GM10847 (cell line): ENCODE results near the gene OXTR.

Source experiments
- POLR2A ChIP-seq: IDR thresholded peaks from 2 replicates; pipeline ENCODE4 v1.6.1; 2011; ENCODE audit not compliant: insufficient read length; ENCODE audit errors: extremely low read depth

OXTR gene

DNA sequence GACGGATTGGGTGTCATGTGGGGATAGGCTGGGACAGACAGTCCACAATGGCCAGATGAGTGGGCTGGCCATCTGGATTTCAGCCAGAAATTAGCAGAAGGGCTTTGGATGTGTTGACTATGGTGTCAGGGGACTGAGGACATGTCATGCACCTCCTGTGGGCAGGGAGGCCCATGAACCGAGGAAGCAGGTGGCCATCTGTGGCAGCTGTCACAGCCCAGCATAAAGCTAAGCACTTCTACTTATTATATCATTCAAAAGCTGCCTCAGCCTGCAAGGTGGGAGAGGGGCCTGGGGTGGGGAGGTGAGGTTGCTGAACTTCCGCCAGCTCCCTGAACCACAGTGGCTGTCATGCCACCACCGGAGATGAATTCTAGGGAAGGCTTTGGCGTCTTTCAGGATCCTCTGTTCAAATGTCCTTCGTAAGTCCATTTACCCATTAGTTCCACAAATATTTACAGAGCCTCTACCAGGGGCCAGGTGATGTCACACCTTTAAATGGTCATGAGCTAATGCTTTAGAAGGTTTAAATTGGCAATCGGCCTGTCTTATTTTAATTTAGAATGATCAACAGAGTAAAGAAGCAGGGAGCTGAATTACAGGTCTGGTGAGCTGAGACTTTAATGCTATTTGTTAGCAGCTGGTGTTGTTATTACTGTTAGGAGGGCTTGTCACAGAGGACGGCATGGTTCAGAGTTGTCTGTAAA lies 59.5 kb downstream of the OXTR start:
- no peak for TF ChIP-seq POLR2A

GRCh38 chr3:8709287-8709686 lies 60.1 kb downstream of the OXTR start:
- no peak for TF ChIP-seq POLR2A

DNA sequence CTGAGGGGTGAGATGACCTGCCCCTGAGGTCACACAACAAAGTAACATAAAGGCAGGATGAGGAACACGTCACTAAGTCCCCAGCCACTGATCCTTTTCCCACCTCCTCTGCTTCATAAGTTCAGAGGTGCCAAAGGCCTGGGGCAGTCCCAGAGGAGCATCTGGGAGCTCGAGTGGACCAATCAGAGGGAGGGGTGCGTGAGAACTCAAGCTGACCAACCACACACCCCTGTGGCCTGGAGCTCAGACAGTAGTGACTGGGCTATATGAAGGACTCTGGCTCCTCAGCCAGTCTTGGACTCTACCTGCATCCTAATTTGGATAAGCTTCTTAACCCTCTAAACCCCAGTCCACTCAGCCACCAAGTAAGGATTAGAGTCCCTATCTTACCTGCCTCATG lies 63.8 kb downstream of the OXTR start:
- no peak for TF ChIP-seq POLR2A

GRCh38 chr3:8702560-8702959 lies 66.9 kb downstream of the OXTR start:
- no peak for TF ChIP-seq POLR2A
